Caco-2 (cell line): ENCODE results near the gene ADGRG3. TPM values are rescaled to one million over a fixed set of nuclear protein-coding genes. Genes with fewer than 3 reads are reported as not detected.

Experiments
- BruUV-seq: library from RNA; stranded (reverse); fragments of 400-500 nt; replicated peaks from 2 replicates; lab custom pipeline; 2021; lab: Mats Ljungman, UMichigan
- CTCF ChIA-PET: fragments of 300-600 bp; sonication (Branson Sonifier 250); formaldehyde crosslinking; loops from one replicate; lab custom pipeline; 2022; ENCODE audit warnings: antibody characterized with exemption; lab: Charles Lee
- POLR2A ChIA-PET: fragments of 300-600 bp; sonication (Branson Sonifier 250); formaldehyde crosslinking; loops from one replicate; lab custom pipeline; 2022; ENCODE audit warnings: antibody characterized with exemption; lab: Charles Lee
- DNase-seq, 2 experiments: peaks; one replicate each; pipeline versions ENCODE4 v3.0.0 to v3.0.0-alpha.2; 2020 to 2022
- H3K27me3 ChIP-seq: replicated peaks from 2 replicates; pipeline ENCODE4 v1.6.0; 2011; ENCODE audit warnings: low read length; ENCODE audit not compliant: control insufficient read depth, insufficient read depth
- H3K36me3 ChIP-seq: 2 replicates; pipeline ENCODE4 v1.5.1; 2011; ENCODE audit warnings: low read length; ENCODE audit not compliant: control insufficient read depth, insufficient read depth
- H3K4me1 ChIP-seq: fragments of 250-450 bp; sonication (Bioruptor Pico); 2 replicates; pipeline ENCODE4 v1.5.1; 2020; ENCODE audit warnings: mild to moderate bottlenecking
- H3K4me3 ChIP-seq: 2 replicates; pipeline ENCODE4 v1.5.1; 2011; ENCODE audit warnings: low read depth, mild to moderate bottlenecking, control low read depth, low read length
- H3K9me3 ChIP-seq: fragments of 250-450 bp; sonication (Bioruptor Pico); 2 replicates; pipeline ENCODE4 v1.5.1; 2020; ENCODE audit warnings: mild to moderate bottlenecking, moderate library complexity
- H3K27ac Mint-ChIP-seq: one replicate; pipeline ENCODE4 v1.8.0; 2022; ENCODE audit warnings: mixed read lengths; ENCODE audit not compliant: unreplicated experiment
- H3K27me3 Mint-ChIP-seq: one replicate; pipeline ENCODE4 v1.8.0; 2022; ENCODE audit warnings: mixed read lengths; ENCODE audit not compliant: insufficient read depth, unreplicated experiment
- H3K36me3 Mint-ChIP-seq: one replicate; pipeline ENCODE4 v1.8.0; 2022; ENCODE audit warnings: mild to moderate bottlenecking, mixed read lengths; ENCODE audit not compliant: insufficient read depth, unreplicated experiment
- H3K4me1 Mint-ChIP-seq: one replicate; pipeline ENCODE4 v1.8.0; 2022; ENCODE audit warnings: low read depth, mixed read lengths; ENCODE audit not compliant: unreplicated experiment
- H3K4me3 Mint-ChIP-seq: one replicate; pipeline ENCODE4 v1.8.0; 2022; ENCODE audit warnings: mild to moderate bottlenecking, moderate library complexity, mixed read lengths; ENCODE audit not compliant: unreplicated experiment
- H3K9me3 Mint-ChIP-seq: one replicate; pipeline ENCODE4 v1.8.0; 2022; ENCODE audit warnings: mixed read lengths; ENCODE audit not compliant: unreplicated experiment
- CTCF ChIP-seq, 2 experiments: fragments of 200-600 bp in 1 of 2; IDR thresholded peaks; 1 replicate in 1 of 2; 2 replicates in 1 of 2; pipeline versions ENCODE4 v1.5.1 to v1.8.0; 2011 to 2022; ENCODE audit warnings: antibody characterized with exemption in 1 of 2, control low read depth in 1 of 2, inconsistent platforms in 1 of 2, low read depth in 1 of 2, low read length in 1 of 2, mild to moderate bottlenecking in 1 of 2, moderate library complexity in 1 of 2; ENCODE audit not compliant: insufficient read depth in 1 of 2, severe bottlenecking in 1 of 2, unreplicated experiment in 1 of 2
- intact Hi-C: fragments of 100-400 bp; cut with micrococcal nuclease; formaldehyde crosslinking; loops from one replicate; pipeline ENCODE4 v1.10.0; 2022; ENCODE audit not compliant: unreplicated experiment
- total RNA-seq: library from RNA; stranded (reverse); gene quantifications from 2 replicates; pipeline ENCODE4 v1.2.3, GENCODE V29; 2022

Gene ADGRG3
- total RNA-seq, 1 experiment from 2014 or later = 0.25 TPM

DNA sequence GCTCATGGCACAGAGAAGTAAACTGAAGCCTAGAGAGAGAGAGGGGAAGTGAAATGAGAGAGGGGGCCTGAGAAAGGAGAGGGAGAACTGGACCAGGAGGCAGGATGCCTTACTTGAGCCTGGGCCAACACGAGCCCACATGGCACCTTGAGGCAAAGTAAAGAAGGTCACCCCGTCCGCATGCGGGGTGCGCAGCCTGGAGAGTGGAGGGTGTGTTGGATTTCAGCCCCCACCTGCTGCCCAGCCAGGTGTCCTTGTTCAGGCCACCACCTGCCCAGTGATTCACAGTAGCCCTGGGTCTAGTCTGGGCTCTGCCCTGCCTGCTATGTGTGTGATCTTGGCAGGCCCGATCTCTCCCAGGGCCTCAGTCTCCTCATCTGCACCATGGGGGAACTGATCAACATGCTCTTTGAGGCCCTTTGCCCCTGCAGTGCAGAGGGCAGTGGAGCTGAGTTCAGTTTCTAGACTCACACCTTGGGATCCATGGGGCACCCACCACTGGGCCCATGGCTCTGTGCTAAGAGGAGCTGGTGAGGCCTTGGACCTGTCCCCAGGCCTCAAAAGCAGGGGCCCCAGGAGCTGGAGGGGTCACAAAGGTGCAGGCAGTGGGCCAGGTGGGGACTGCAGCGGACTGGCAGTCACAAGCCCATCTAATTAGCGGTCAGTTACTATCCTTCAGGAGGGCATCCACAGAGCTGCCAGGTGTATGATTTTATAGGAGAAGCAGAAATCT is 16.7 kb downstream of the ADGRG3 start:
- DNase-seq = no peak
- Mint-ChIP-seq H3K27me3 (no peaks in the 10 kb centered on the region), H3K9me3 (no peaks in the 10 kb centered on the region), H3K36me3 (no peaks in the 10 kb centered on the region), H3K4me3 (no peak overlapping the region), H3K27ac (no peak overlapping the region), H3K4me1 (peaks cover 10% of the 10 kb centered on the region)
- TF ChIP-seq CTCF (IDR thresholded peaks at IDR 0.05; ENCODE audit: insufficient read depth in 1 of 2, low read depth in 1 of 2, low read length in 1 of 2, severe bottlenecking in 1 of 2, unreplicated experiment in 1 of 2) = no peak
- POLR2A ChIA-PET = no interaction called here
- no peaks in the 10 kb centered on the region for H3K27me3 ChIP-seq
- no peaks in the 10 kb centered on the region; the same call in 1 of the 2 replicates for H3K4me1 ChIP-seq
- BruUV-seq = no TSS peak
- no peaks in the 10 kb centered on the region for H3K36me3 ChIP-seq
- H3K9me3 ChIP-seq = no peaks in the 10 kb centered on the region; the same call in 1 of the 2 replicates
- CTCF ChIA-PET = no interaction called here
- intact Hi-C loops = no loop called here
- H3K4me3 ChIP-seq = no peak overlapping the region

DNA sequence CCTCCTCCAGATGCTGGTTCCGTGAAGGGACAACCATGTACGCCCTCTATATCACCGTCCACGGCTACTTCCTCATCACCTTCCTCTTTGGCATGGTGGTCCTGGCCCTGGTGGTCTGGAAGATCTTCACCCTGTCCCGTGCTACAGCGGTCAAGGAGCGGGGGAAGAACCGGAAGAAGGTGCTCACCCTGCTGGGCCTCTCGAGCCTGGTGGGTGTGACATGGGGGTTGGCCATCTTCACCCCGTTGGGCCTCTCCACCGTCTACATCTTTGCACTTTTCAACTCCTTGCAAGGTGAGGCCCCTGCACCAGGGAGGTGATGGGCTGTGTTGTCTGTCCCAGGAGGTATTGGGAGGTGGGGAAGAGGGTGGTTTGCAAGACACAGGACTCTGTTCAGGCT is 17.5 kb downstream of the ADGRG3 start:
- no TSS peak for BruUV-seq
- intact Hi-C loops = no loop called here
- H3K27ac Mint-ChIP-seq = no peak overlapping the region

GRCh38 chr16:57686577-57686976 is 18.5 kb downstream of the ADGRG3 start:
- BruUV-seq = no TSS peak
- no peaks in the 10 kb centered on the region for H3K9me3 Mint-ChIP-seq

More for the DNA sequence above, 17.5 kb downstream of the ADGRG3 start:
- Histone ChIP-seq H3K9me3 (no peaks in the 10 kb centered on the region; the same call in 1 of the 2 replicates), H3K4me1 (no peaks in the 10 kb centered on the region; the same call in 1 of the 2 replicates), H3K27me3 (no peaks in the 10 kb centered on the region), H3K4me3 (no peak overlapping the region), H3K36me3 (no peaks in the 10 kb centered on the region)
- DNase-seq = no peak
- H3K4me1 Mint-ChIP-seq = peaks cover 12% of the 10 kb centered on the region
- ChIA-PET POLR2A (no interaction called here), CTCF (no interaction called here)
- no peaks in the 10 kb centered on the region for H3K27me3 Mint-ChIP-seq
- H3K4me3 Mint-ChIP-seq = no peak overlapping the region
- H3K9me3 Mint-ChIP-seq = no peaks in the 10 kb centered on the region
- H3K36me3 Mint-ChIP-seq = no peaks in the 10 kb centered on the region
- no peak for TF ChIP-seq CTCF (IDR thresholded peaks at IDR 0.05; ENCODE audit: insufficient read depth in 1 of 2, low read depth in 1 of 2, low read length in 1 of 2, severe bottlenecking in 1 of 2, unreplicated experiment in 1 of 2)

More at GRCh38 chr16:57686577-57686976, 18.5 kb downstream of the ADGRG3 start:
- Mint-ChIP-seq H3K27me3 (no peaks in the 10 kb centered on the region), H3K36me3 (no peaks in the 10 kb centered on the region), H3K4me3 (no peak overlapping the region), H3K27ac (no peak overlapping the region), H3K4me1 (peaks cover 12% of the 10 kb centered on the region)
- intact Hi-C loops = no loop called here
- Histone ChIP-seq H3K9me3 (no peaks in the 10 kb centered on the region; the same call in 1 of the 2 replicates), H3K36me3 (no peaks in the 10 kb centered on the region), H3K4me1 (no peaks in the 10 kb centered on the region; the same call in 1 of the 2 replicates), H3K27me3 (no peaks in the 10 kb centered on the region), H3K4me3 (no peak overlapping the region)
- no peak for DNase-seq
- ChIA-PET POLR2A (no interaction called here), CTCF (no interaction called here)
- no peak for TF ChIP-seq CTCF (IDR thresholded peaks at IDR 0.05; ENCODE audit: insufficient read depth in 1 of 2, low read depth in 1 of 2, low read length in 1 of 2, severe bottlenecking in 1 of 2, unreplicated experiment in 1 of 2)
